ENCODE results near the gene TNFRSF13B. TPM values are rescaled to one million over a fixed set of nuclear protein-coding genes. Genes with fewer than 3 reads are reported as not detected.
A peak's percentile ranks its signal among the peaks of the same experiment; 100 is the strongest.
"Not testable (repeated sequence)": the region's sequence is repeated elsewhere in the genome, so short reads cannot be mapped to it uniquely, and the experiment has no call there.

The TNFRSF13B gene
- total RNA-seq, 1 experiment from 2014 or later: 0.28 TPM

GRCh38 chr17:17015230-17015629 is 43.3 kb upstream of the TNFRSF13B start:
- no peak overlapping the region for H3K27ac Mint-ChIP-seq
- H2BK5ac ChIP-seq (ENCODE audit: insufficient read length, low read length): no peak overlapping the region
- no peak overlapping the region for H2AFZ ChIP-seq (ENCODE audit: low read length)
- no peaks in the 10 kb centered on the region; a peak in 1 of 5 replicates for H3K9me3 Mint-ChIP-seq
- no peak overlapping the region for H4K91ac ChIP-seq (ENCODE audit: insufficient read length, low read depth, low read length)
- H2AK5ac ChIP-seq (ENCODE audit: insufficient read length, low read length): no peak overlapping the region
- peak overlapping the region; percentile 69 for H4K8ac ChIP-seq (replicated peaks; ENCODE audit: insufficient read length, low read depth, low read length)
- no CpG with 5 or more reads among the region's 6 CpGs for WGBS (ENCODE audit: extremely low coverage, insufficient read length, low lambda C conversion rate)
- H3K9ac ChIP-seq (ENCODE audit: extremely low read depth, insufficient read length, low read length): no peak overlapping the region
- no peaks in the 10 kb centered on the region for H3K36me3 Mint-ChIP-seq (ENCODE audit: insufficient read depth in 1 of 3, low read depth in 3 of 3)
- no peaks in the 10 kb centered on the region for H3K23me2 ChIP-seq (ENCODE audit: insufficient read length, low read depth, low read length, poor library complexity, severe bottlenecking)
- no peak overlapping the region for H2BK15ac ChIP-seq (ENCODE audit: low read depth, low read length)
- no peak overlapping the region for H3T11ph ChIP-seq (ENCODE audit: low read length)
- no peak overlapping the region for H3K23ac ChIP-seq (ENCODE audit: insufficient read length, low read depth, low read length)
- no peaks in the 10 kb centered on the region for H4K20me1 ChIP-seq (ENCODE audit: control insufficient read depth, insufficient read depth, insufficient read length)
- H3K4me3 Mint-ChIP-seq: no peak overlapping the region
- no peak overlapping the region for H3K27ac ChIP-seq (ENCODE audit: insufficient read length, low read depth, low read length)
- H3K4ac ChIP-seq (ENCODE audit: low read depth, low read length): no peak overlapping the region
- H3K9me3 ChIP-seq (ENCODE audit: control insufficient read depth, low read depth, low read length): no peaks in the 10 kb centered on the region
- no peaks in the 10 kb centered on the region for H3K27me3 ChIP-seq (ENCODE audit: insufficient read depth, low read length)
- H4K5ac ChIP-seq (ENCODE audit: insufficient read length, low read depth, low read length): no peak overlapping the region
- H3K4me1 ChIP-seq (ENCODE audit: insufficient read depth, low read length): no peaks in the 10 kb centered on the region
- H3K4me1 Mint-ChIP-seq: peaks cover 2 to 4% of the 10 kb centered on the region in 2 experiments; a peak in 2 of 4 replicates
- H3K4me2 ChIP-seq (ENCODE audit: insufficient read depth, insufficient read length, low read length): no peak overlapping the region
- no peak overlapping the region for H2BK12ac ChIP-seq (ENCODE audit: insufficient read length, low read depth, low read length)
- H3K79me1 ChIP-seq (ENCODE audit: insufficient read depth, low read depth, low read length, poor library complexity, severe bottlenecking): no peaks in the 10 kb centered on the region
- peaks cover 4% of the 10 kb centered on the region; the same call in 1 of the 2 replicates for H3K27me3 Mint-ChIP-seq (ENCODE audit: low read depth)
- no peak for DNase-seq
- H3K14ac ChIP-seq (ENCODE audit: insufficient read depth, low read length): no peak overlapping the region; the same call in 1 of the 2 replicates
- H3K18ac ChIP-seq (ENCODE audit: insufficient read length, low read depth, low read length): no peak overlapping the region
- H2BK20ac ChIP-seq (ENCODE audit: low read depth, low read length, poor library complexity, severe bottlenecking): no peak overlapping the region
- TF ChIP-seq CTCF (conservative IDR thresholded peaks at IDR 0.05): no peak
- no peaks in the 10 kb centered on the region for H3K79me2 ChIP-seq (ENCODE audit: insufficient read depth, low read length)
- H3K56ac ChIP-seq (ENCODE audit: insufficient read length, low read depth, low read length): no peak overlapping the region
- no peak overlapping the region for H2BK120ac ChIP-seq (ENCODE audit: low read depth, low read length, poor library complexity, severe bottlenecking)

- not testable (repeated sequence) for H2AFZ ChIP-seq (ENCODE audit: low read length); H2BK12ac ChIP-seq (ENCODE audit: insufficient read length, low read depth, low read length); H3K36me3 Mint-ChIP-seq (ENCODE audit: insufficient read depth in 1 of 3, low read depth in 3 of 3); H3K14ac ChIP-seq (ENCODE audit: insufficient read depth, low read length); H4K91ac ChIP-seq (ENCODE audit: insufficient read length, low read depth, low read length); H3K23ac ChIP-seq (ENCODE audit: insufficient read length, low read depth, low read length); H3K4me3 Mint-ChIP-seq; H2BK20ac ChIP-seq (ENCODE audit: low read depth, low read length, poor library complexity, severe bottlenecking); H3K18ac ChIP-seq (ENCODE audit: insufficient read length, low read depth, low read length); H3K4me1 Mint-ChIP-seq; H3K79me2 ChIP-seq (ENCODE audit: insufficient read depth, low read length); H3K79me1 ChIP-seq (ENCODE audit: insufficient read depth, low read depth, low read length, poor library complexity, severe bottlenecking); H3K4ac ChIP-seq (ENCODE audit: low read depth, low read length); H3K27me3 Mint-ChIP-seq (ENCODE audit: low read depth); H3T11ph ChIP-seq (ENCODE audit: low read length); H3K27ac ChIP-seq (ENCODE audit: insufficient read length, low read depth, low read length); H2BK120ac ChIP-seq (ENCODE audit: low read depth, low read length, poor library complexity, severe bottlenecking); H2AK5ac ChIP-seq (ENCODE audit: insufficient read length, low read length); H3K9me3 Mint-ChIP-seq; H3K23me2 ChIP-seq (ENCODE audit: insufficient read length, low read depth, low read length, poor library complexity, severe bottlenecking); DNase-seq; H3K9ac ChIP-seq (ENCODE audit: extremely low read depth, insufficient read length, low read length); H4K20me1 ChIP-seq (ENCODE audit: control insufficient read depth, insufficient read depth, insufficient read length); H3K27ac Mint-ChIP-seq; H3K56ac ChIP-seq (ENCODE audit: insufficient read length, low read depth, low read length); H3K27me3 ChIP-seq (ENCODE audit: insufficient read depth, low read length); H3K9me3 ChIP-seq (ENCODE audit: control insufficient read depth, low read depth, low read length); H3K4me1 ChIP-seq (ENCODE audit: insufficient read depth, low read length); H2BK5ac ChIP-seq (ENCODE audit: insufficient read length, low read length); H2BK15ac ChIP-seq (ENCODE audit: low read depth, low read length); H3K4me2 ChIP-seq (ENCODE audit: insufficient read depth, insufficient read length, low read length); H4K5ac ChIP-seq (ENCODE audit: insufficient read length, low read depth, low read length); H4K8ac ChIP-seq (replicated peaks; ENCODE audit: insufficient read length, low read depth, low read length)
- no CpG with 5 or more reads among the region's 9 CpGs for WGBS (ENCODE audit: extremely low coverage, insufficient read length, low lambda C conversion rate)
Observed at GRCh38 chr17:17014748-17015124, 42.8 kb upstream of the TNFRSF13B start.

Measured in H9 (cell line).